Smooth muscle cell (in vitro differentiated cells): ENCODE measurements around the gene ADAM12. TPM values are rescaled to one million over a fixed set of nuclear protein-coding genes. Genes with fewer than 3 reads are reported as not detected.

Experiments used
- DNase-seq: peaks from one replicate; lab custom pipeline; 2025; ENCODE audit not compliant: unreplicated experiment; lab: John Stamatoyannopoulos, UW
- H2AFZ ChIP-seq: fragments of 200-600 bp; sonication (generic); 2 replicates; pipeline ENCODE4 v1.6.0; 2016; ENCODE audit warnings: antibody characterized with exemption, low read depth, mild to moderate bottlenecking
- H3F3A ChIP-seq: fragments of 200-600 bp; sonication (generic); 2 replicates; pipeline ENCODE4 v1.6.0; 2017; ENCODE audit warnings: antibody characterized with exemption, low read depth
- H3K27ac ChIP-seq: fragments of 200-600 bp; sonication (generic); 2 replicates; pipeline ENCODE4 v1.5.1; 2016; ENCODE audit warnings: low read depth, mild to moderate bottlenecking
- H3K27me3 ChIP-seq: fragments of 200-600 bp; sonication (generic); 2 replicates; pipeline ENCODE4 v1.6.1; 2016; ENCODE audit warnings: low read depth, mild to moderate bottlenecking
- H3K36me3 ChIP-seq: fragments of 200-600 bp; sonication (generic); 2 replicates; pipeline ENCODE4 v1.5.1; 2016; ENCODE audit warnings: low read depth
- H3K4me1 ChIP-seq: fragments of 200-600 bp; sonication (generic); 2 replicates; pipeline ENCODE4 v1.5.1; 2016; ENCODE audit warnings: low read depth
- H3K4me2 ChIP-seq: fragments of 200-600 bp; sonication (generic); 2 replicates; pipeline ENCODE4 v1.6.0; 2016; ENCODE audit warnings: mild to moderate bottlenecking
- H3K4me3 ChIP-seq: fragments of 200-600 bp; sonication (generic); 2 replicates; pipeline ENCODE4 v1.5.1; 2016; ENCODE audit warnings: mild to moderate bottlenecking
- H3K79me2 ChIP-seq: fragments of 200-600 bp; sonication (generic); 2 replicates; pipeline ENCODE4 v1.6.0; 2016; ENCODE audit warnings: low read depth, mild to moderate bottlenecking
- H3K9ac ChIP-seq: fragments of 200-600 bp; sonication (generic); 2 replicates; pipeline ENCODE4 v1.6.0; 2016; ENCODE audit warnings: low read depth
- H3K9me3 ChIP-seq: fragments of 200-600 bp; sonication (generic); replicated peaks from 2 replicates; pipeline ENCODE4 v1.5.1; 2016; ENCODE audit warnings: low read depth
- H4K20me1 ChIP-seq: fragments of 200-600 bp; sonication (generic); 2 replicates; pipeline ENCODE4 v1.6.0; 2016; ENCODE audit warnings: low read depth
- WGBS: methylation state at CpG from one replicate; pipeline ENCODE4 v1.1.7; 2016; ENCODE audit warnings: low lambda C conversion rate; 5-methylcytosine and 5-hydroxymethylcytosine counted together
- polyA plus RNA-seq: library from polyadenylated mRNA; unstranded; fragments of >200 nt; fragmentation: Nextera tagmentation; extraction: Ambion mirVana; gene quantifications from 2 replicates; pipeline ENCODE4 v1.2.1, GENCODE V29; 2016
- total RNA-seq: library from RNA; depleted of rRNA; stranded (reverse); fragments of >200 nt; gene quantifications from 2 replicates; pipeline ENCODE4 v1.2.3, GENCODE V29; 2014
- TF ChIP-seq, protein P1 (sequence below): fragments of 200-600 bp; sonication (generic); IDR thresholded peaks from 2 replicates; pipeline ENCODE4 v1.5.1; 2017; ENCODE audit warnings: borderline replicate concordance, mild to moderate bottlenecking, antibody characterized with exemption; ENCODE audit not compliant: insufficient read depth, poor library complexity, severe bottlenecking

ADAM12 gene
- total and polyA plus RNA-seq, 2 experiments from 2014 or later, result 40.0 to 54.3 TPM

DNA sequence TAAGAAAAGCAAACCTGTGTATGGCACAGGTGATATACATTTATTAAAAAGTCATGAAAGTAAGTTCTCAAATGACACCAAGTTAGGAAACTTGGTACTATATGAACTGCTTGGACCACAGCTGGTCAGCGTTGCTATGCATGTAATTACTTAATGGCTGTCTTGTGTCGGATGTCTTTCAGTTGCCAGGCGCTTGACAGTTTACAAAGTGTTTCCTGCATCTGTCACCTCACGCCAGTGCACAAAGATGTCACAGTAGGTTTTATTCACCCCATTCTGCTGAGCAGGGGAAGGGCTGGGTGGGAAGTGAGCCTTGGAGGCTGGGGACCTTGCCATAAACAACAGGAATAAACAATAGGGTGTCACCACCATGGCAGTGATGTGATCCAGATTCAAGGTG, 35.8 kb downstream of the ADAM12 start:
- no peaks in the 10 kb centered on the region for H3K27me3 ChIP-seq
- no peaks in the 10 kb centered on the region for H3F3A ChIP-seq
- H3K4me2 ChIP-seq, result no peak overlapping the region
- no peak overlapping the region for H3K9ac ChIP-seq
- 61% methylated on average over 4 of the region's 4 CpGs for WGBS
- H3K9me3 ChIP-seq, result peaks cover 7% of the 10 kb centered on the region
- H3K27ac ChIP-seq, result no peak overlapping the region
- H4K20me1 ChIP-seq, result peaks cover 8% of the 10 kb centered on the region
- TF ChIP-seq, protein P1, sequence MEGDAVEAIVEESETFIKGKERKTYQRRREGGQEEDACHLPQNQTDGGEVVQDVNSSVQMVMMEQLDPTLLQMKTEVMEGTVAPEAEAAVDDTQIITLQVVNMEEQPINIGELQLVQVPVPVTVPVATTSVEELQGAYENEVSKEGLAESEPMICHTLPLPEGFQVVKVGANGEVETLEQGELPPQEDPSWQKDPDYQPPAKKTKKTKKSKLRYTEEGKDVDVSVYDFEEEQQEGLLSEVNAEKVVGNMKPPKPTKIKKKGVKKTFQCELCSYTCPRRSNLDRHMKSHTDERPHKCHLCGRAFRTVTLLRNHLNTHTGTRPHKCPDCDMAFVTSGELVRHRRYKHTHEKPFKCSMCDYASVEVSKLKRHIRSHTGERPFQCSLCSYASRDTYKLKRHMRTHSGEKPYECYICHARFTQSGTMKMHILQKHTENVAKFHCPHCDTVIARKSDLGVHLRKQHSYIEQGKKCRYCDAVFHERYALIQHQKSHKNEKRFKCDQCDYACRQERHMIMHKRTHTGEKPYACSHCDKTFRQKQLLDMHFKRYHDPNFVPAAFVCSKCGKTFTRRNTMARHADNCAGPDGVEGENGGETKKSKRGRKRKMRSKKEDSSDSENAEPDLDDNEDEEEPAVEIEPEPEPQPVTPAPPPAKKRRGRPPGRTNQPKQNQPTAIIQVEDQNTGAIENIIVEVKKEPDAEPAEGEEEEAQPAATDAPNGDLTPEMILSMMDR, result no peak
- DNase-seq, result no peak
- no peak overlapping the region for H2AFZ ChIP-seq
- peaks cover 60% of the 10 kb centered on the region for H3K79me2 ChIP-seq
- H3K36me3 ChIP-seq, result no peaks in the 10 kb centered on the region
- H3K4me3 ChIP-seq, result no peak overlapping the region
- H3K4me1 ChIP-seq, result no peaks in the 10 kb centered on the region

DNA sequence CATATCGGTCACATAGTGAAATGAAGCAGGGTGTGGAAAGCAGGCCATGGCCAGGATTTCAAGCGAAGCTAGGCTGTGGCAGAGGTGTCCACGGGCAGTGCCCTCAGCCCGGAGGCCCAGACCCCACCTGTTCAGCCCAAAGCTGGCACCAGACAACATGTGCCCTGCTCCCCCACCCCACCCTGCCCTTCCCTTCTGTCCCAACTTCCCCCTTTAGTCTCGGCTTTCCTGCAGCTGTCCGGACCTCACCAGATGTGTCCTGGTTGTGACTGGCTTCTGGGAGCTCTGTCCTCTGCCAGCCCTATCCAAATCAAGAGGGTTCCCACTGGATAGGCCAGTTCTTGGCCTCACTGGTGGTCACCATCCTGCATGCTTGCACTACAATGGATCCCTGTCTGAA, 37.3 kb downstream of the ADAM12 start:
- H3F3A ChIP-seq, result no peaks in the 10 kb centered on the region
- no peaks in the 10 kb centered on the region for H3K27me3 ChIP-seq
- no peaks in the 10 kb centered on the region for H3K4me1 ChIP-seq
- no peak overlapping the region for H3K4me3 ChIP-seq
- H3K9ac ChIP-seq, result no peak overlapping the region
- peak overlapping the region; percentile 37 for H3K27ac ChIP-seq
- H3K36me3 ChIP-seq, result no peaks in the 10 kb centered on the region
- no peak for DNase-seq
- H3K79me2 ChIP-seq, result peaks cover 46% of the 10 kb centered on the region
- WGBS, result 99% methylated on average over 6 of the region's 6 CpGs
- no peaks in the 10 kb centered on the region for H3K9me3 ChIP-seq
- no peak overlapping the region for H2AFZ ChIP-seq
- peaks cover 8% of the 10 kb centered on the region for H4K20me1 ChIP-seq
- TF ChIP-seq, protein P1, result no peak
- H3K4me2 ChIP-seq, result no peak overlapping the region

DNA sequence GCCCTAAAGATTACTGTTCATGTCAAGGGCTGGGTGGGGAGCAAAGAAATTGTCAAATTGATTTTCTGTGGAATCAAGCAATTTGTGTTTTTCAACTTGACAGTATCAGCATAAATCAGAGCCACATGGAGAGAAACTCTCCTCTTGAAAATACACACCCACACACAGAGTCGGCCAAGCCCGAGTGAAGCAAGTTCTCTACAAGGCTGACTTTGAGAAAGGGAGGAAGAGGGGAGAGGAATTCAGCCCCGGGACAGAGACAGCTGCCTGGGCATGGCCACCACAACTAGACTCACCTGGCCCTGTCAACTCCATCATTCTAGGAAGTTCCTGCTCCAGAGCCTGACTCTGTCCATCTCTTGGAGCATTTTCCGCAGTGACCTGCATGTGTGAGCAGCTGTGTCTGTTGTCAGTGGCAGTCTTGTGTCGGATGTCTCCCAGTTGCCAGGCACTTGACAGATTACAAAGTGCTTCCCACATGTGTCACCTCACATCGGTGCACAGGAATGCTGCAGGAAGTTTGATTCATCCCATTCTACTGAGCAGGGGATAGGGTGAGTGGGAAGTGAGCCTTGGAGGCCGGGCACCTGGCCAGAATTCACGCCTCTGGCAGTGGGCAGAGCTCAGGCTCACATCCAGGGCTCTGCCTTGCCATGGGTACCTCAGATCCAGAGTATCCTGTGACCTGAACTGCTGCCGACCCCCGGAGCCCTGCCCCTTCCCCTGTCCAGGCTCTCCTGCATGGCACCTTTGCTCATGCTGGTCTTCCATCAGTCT, 37.9 kb downstream of the ADAM12 start:
- Histone ChIP-seq H3K4me2 (peak overlapping the region; percentile 12), H3K27me3 (no peaks in the 10 kb centered on the region), H3K9me3 (no peaks in the 10 kb centered on the region), H3K9ac (peak overlapping the region; percentile 15), H3K27ac (peak overlapping the region; percentile 71), H3K4me1 (no peaks in the 10 kb centered on the region), H3K79me2 (peaks cover 40% of the 10 kb centered on the region), H3K36me3 (no peaks in the 10 kb centered on the region), H3K4me3 (no peak overlapping the region), H3F3A (no peaks in the 10 kb centered on the region), H4K20me1 (peaks cover 8% of the 10 kb centered on the region), H2AFZ (no peak overlapping the region)
- DNase-seq, result no peak
- TF ChIP-seq, protein P1, result no peak
- WGBS, result 48% methylated on average over 10 of the region's 10 CpGs

DNA sequence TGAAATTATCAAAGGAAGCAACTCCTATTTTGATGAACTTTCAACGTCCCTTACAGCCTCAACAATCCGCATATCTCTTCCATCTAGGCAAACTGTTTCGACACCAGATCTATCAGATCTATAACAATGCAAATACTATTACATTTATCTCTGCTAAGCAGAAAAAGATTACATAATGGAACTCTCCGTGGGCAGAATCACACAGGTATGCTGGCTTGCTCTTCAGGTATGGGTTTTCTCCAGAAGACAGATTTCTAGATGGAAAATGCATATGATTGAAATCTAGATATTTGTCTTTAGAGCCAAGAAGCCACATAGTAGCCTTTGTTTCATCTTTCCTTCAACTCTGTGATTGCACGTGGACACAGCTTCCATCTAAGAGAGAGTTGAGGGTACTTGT, 38.6 kb downstream of the ADAM12 start:
- Histone ChIP-seq H3K27ac (peak overlapping the region; percentile 71), H3K4me1 (no peaks in the 10 kb centered on the region), H3K27me3 (no peaks in the 10 kb centered on the region), H2AFZ (no peak overlapping the region), H3K9me3 (no peaks in the 10 kb centered on the region), H3K79me2 (peaks cover 34% of the 10 kb centered on the region), H3F3A (no peaks in the 10 kb centered on the region), H3K9ac (peak overlapping the region; percentile 15), H3K4me2 (no peak overlapping the region), H4K20me1 (peaks cover 8% of the 10 kb centered on the region), H3K4me3 (no peak overlapping the region), H3K36me3 (no peaks in the 10 kb centered on the region)
- DNase-seq, result no peak
- WGBS, result 88% methylated on average over 5 of the region's 5 CpGs
- TF ChIP-seq, protein P1, result no peak
